Muscle layer of colon (tissue), 2 donors: ENCODE measurements around the gene DGCR2.
"Not testable (repeated sequence)": the region's sequence is repeated elsewhere in the genome, so short reads cannot be mapped to it uniquely, and the experiment has no call there.

Experiments
- H3K27ac ChIP-seq: one replicate; pipeline ENCODE4 v1.7.0; 2013; ENCODE audit warnings: low read depth, mild to moderate bottlenecking, low read length, moderate library complexity
- H3K27me3 ChIP-seq, 2 donors: one replicate each; pipeline ENCODE4 v1.7.0; 2013; ENCODE audit warnings: low read length in 2 of 2, mild to moderate bottlenecking in 2 of 2; ENCODE audit not compliant: insufficient read depth in 2 of 2, control insufficient read depth in 1 of 2
- H3K36me3 ChIP-seq: one replicate; pipeline ENCODE4 v1.7.0; 2013; ENCODE audit warnings: mild to moderate bottlenecking, low read length; ENCODE audit not compliant: insufficient read depth
- H3K4me1 ChIP-seq: one replicate; pipeline ENCODE4 v1.7.0; 2013; ENCODE audit warnings: mild to moderate bottlenecking, low read length; ENCODE audit not compliant: insufficient read depth
- H3K4me3 ChIP-seq, 2 donors: one replicate each; pipeline ENCODE4 v1.7.0; 2013; ENCODE audit warnings: low read length in 2 of 2, low read depth in 1 of 2, mild to moderate bottlenecking in 1 of 2, moderate library complexity in 1 of 2
- H3K9ac ChIP-seq: one replicate; pipeline ENCODE4 v1.7.0; 2013; ENCODE audit warnings: low read length
- H3K9me3 ChIP-seq: one replicate; pipeline ENCODE4 v1.7.0; 2013; ENCODE audit warnings: mild to moderate bottlenecking, low read length
- donor health status: abdominal sarcoma.
- donor health status: Adenocarcinoma of cecum.

Gene DGCR2

GRCh38 chr22:19122143-19122751, at the start of gene DGCR2:
Gene DGCR2 (minus strand): TSS chr22:19122412. CDS start chr22:19122206, 206 bp downstream.
- Histone ChIP-seq H3K36me3 (no peaks in the 10 kb centered on the region), H3K27ac (peak within 1 kb of the TSS; percentile 89), H3K27me3 (no peaks in the 10 kb centered on the region), H3K4me3 (peak within 1 kb of the TSS; percentile 78 to 94), H3K9ac (peak within 1 kb of the TSS; percentile 60), H3K9me3 (no peaks in the 10 kb centered on the region), H3K4me1 (peaks cover 37% of the 10 kb centered on the region)

GRCh38 chr22:19169947-19170318, 47.7 kb upstream of the DGCR2 start:
- peaks cover 25% of the 10 kb centered on the region for H3K4me1 ChIP-seq
- H3K36me3 ChIP-seq, result no peaks in the 10 kb centered on the region
- peak overlapping the region in 1 of 2 donors; percentile 87 for H3K4me3 ChIP-seq
- no peak overlapping the region for H3K9ac ChIP-seq
- peaks cover 9 to 35% of the 10 kb centered on the region in 2 donors for H3K27me3 ChIP-seq
- no peak overlapping the region for H3K27ac ChIP-seq
- H3K9me3 ChIP-seq, result no peaks in the 10 kb centered on the region

- H3K36me3 ChIP-seq, result no peaks in the 10 kb centered on the region
- H3K9ac ChIP-seq, result no peak overlapping the region
- peaks cover 20% of the 10 kb centered on the region for H3K4me1 ChIP-seq
- no peak overlapping the region for H3K4me3 ChIP-seq
- peaks cover 9 to 35% of the 10 kb centered on the region in 2 donors for H3K27me3 ChIP-seq
- H3K9me3 ChIP-seq, result no peaks in the 10 kb centered on the region
- H3K27ac ChIP-seq, result no peak overlapping the region
These were observed 47.1 kb upstream of the DGCR2 start for GRCh38 chr22:19169002-19169946.

GRCh38 chr22:19168088-19168890, 46.1 kb upstream of the DGCR2 start:
- no peak overlapping the region for H3K27ac ChIP-seq
- peaks cover 20% of the 10 kb centered on the region for H3K4me1 ChIP-seq
- peaks cover 9 to 35% of the 10 kb centered on the region in 2 donors for H3K27me3 ChIP-seq
- H3K4me3 ChIP-seq, result no peak overlapping the region
- H3K9me3 ChIP-seq, result no peaks in the 10 kb centered on the region
- no peak overlapping the region for H3K9ac ChIP-seq
- H3K36me3 ChIP-seq, result no peaks in the 10 kb centered on the region

GRCh38 chr22:19167106-19167869, 45.1 kb upstream of the DGCR2 start:
- Histone ChIP-seq H3K36me3 (no peaks in the 10 kb centered on the region), H3K4me1 (peaks cover 11% of the 10 kb centered on the region), H3K9me3 (no peaks in the 10 kb centered on the region), H3K27me3 (peaks cover 9 to 35% of the 10 kb centered on the region in 2 donors), H3K4me3 (no peak overlapping the region), H3K27ac (no peak overlapping the region), H3K9ac (no peak overlapping the region)

- no peak overlapping the region for H3K9ac ChIP-seq
- no peak overlapping the region for H3K4me3 ChIP-seq
- H3K27ac ChIP-seq, result no peak overlapping the region
- no peaks in the 10 kb centered on the region for H3K9me3 ChIP-seq
- peaks cover 8% of the 10 kb centered on the region for H3K4me1 ChIP-seq
- H3K36me3 ChIP-seq, result no peaks in the 10 kb centered on the region
- peaks cover 9 to 40% of the 10 kb centered on the region in 2 donors for H3K27me3 ChIP-seq
These were observed 44.2 kb upstream of the DGCR2 start for GRCh38 chr22:19166421-19166820.

- Histone ChIP-seq H3K4me1 (no peaks in the 10 kb centered on the region), H3K36me3 (no peaks in the 10 kb centered on the region), H3K9me3 (no peaks in the 10 kb centered on the region), H3K9ac (no peak overlapping the region), H3K27me3 (peaks cover 9 to 34% of the 10 kb centered on the region in 2 donors), H3K4me3 (no peak overlapping the region), H3K27ac (no peak overlapping the region)
These were observed 42.2 kb upstream of the DGCR2 start for GRCh38 chr22:19164425-19164824.

GRCh38 chr22:19158649-19159048, 36.4 kb upstream of the DGCR2 start:
- not testable (repeated sequence) for H3K9ac ChIP-seq, H3K9me3 ChIP-seq, H3K27ac ChIP-seq, H3K36me3 ChIP-seq, H3K4me1 ChIP-seq, H3K27me3 ChIP-seq, H3K4me3 ChIP-seq

GRCh38 chr22:19156109-19156508, 33.9 kb upstream of the DGCR2 start:
- not testable (repeated sequence) for H3K4me1 ChIP-seq, H3K9ac ChIP-seq, H3K36me3 ChIP-seq, H3K9me3 ChIP-seq, H3K27ac ChIP-seq, H3K4me3 ChIP-seq
- H3K27me3 ChIP-seq, result peaks cover 8 to 11% of the 10 kb centered on the region in 2 donors

GRCh38 chr22:19152942-19153883, 31.0 kb upstream of the DGCR2 start:
- Histone ChIP-seq H3K9ac (no peak overlapping the region), H3K36me3 (no peaks in the 10 kb centered on the region), H3K27ac (no peak overlapping the region), H3K4me1 (no peaks in the 10 kb centered on the region), H3K27me3 (peaks cover 8 to 33% of the 10 kb centered on the region in 2 donors), H3K9me3 (no peaks in the 10 kb centered on the region), H3K4me3 (no peak overlapping the region)
